ENCODE data around the gene IMMP2L.

The IMMP2L gene

GRCh38 chr7:111147708-111148533, 414.4 kb downstream of the IMMP2L start:
- no peak for TF ChIP-seq CTCF (IDR thresholded peaks at IDR 0.05; ENCODE audit: insufficient read depth, low read length, poor library complexity, severe bottlenecking)
- no peak overlapping the region for H3K4me3 ChIP-seq (replicated peaks; ENCODE audit: low read depth, low read length)
- H3K27me3 ChIP-seq (replicated peaks; ENCODE audit: control insufficient read depth, insufficient read depth, low read length): no peaks in the 10 kb centered on the region
- no peaks in the 10 kb centered on the region for H3K36me3 ChIP-seq (ENCODE audit: control insufficient read depth, insufficient read depth, low read length)
- DNase-seq (ENCODE audit: extremely low read depth, insufficient read length): no peak

- Histone ChIP-seq H3K36me3 (ENCODE audit: control insufficient read depth, insufficient read depth, low read length) (no peaks in the 10 kb centered on the region), H3K27me3 (replicated peaks; ENCODE audit: control insufficient read depth, insufficient read depth, low read length) (no peaks in the 10 kb centered on the region), H3K4me3 (replicated peaks; ENCODE audit: low read depth, low read length) (no peak overlapping the region)
- no peak for TF ChIP-seq CTCF (IDR thresholded peaks at IDR 0.05; ENCODE audit: insufficient read depth, low read length, poor library complexity, severe bottlenecking)
- no peak for DNase-seq (ENCODE audit: extremely low read depth, insufficient read length)
Measured at GRCh38 chr7:111146136-111146535, 416.2 kb downstream of the IMMP2L start.

- TF ChIP-seq CTCF (IDR thresholded peaks at IDR 0.05; ENCODE audit: insufficient read depth, low read length, poor library complexity, severe bottlenecking): no peak
- no peak overlapping the region for H3K4me3 ChIP-seq (replicated peaks; ENCODE audit: low read depth, low read length)
- no peaks in the 10 kb centered on the region for H3K27me3 ChIP-seq (replicated peaks; ENCODE audit: control insufficient read depth, insufficient read depth, low read length)
- H3K36me3 ChIP-seq (ENCODE audit: control insufficient read depth, insufficient read depth, low read length): no peaks in the 10 kb centered on the region
- DNase-seq (ENCODE audit: extremely low read depth, insufficient read length): no peak
Measured at GRCh38 chr7:111145472-111145871, 416.8 kb downstream of the IMMP2L start.

- Histone ChIP-seq H3K4me3 (replicated peaks; ENCODE audit: low read depth, low read length) (no peak overlapping the region), H3K36me3 (ENCODE audit: control insufficient read depth, insufficient read depth, low read length) (no peaks in the 10 kb centered on the region), H3K27me3 (replicated peaks; ENCODE audit: control insufficient read depth, insufficient read depth, low read length) (no peaks in the 10 kb centered on the region)
- no peak for TF ChIP-seq CTCF (IDR thresholded peaks at IDR 0.05; ENCODE audit: insufficient read depth, low read length, poor library complexity, severe bottlenecking)
- no peak for DNase-seq (ENCODE audit: extremely low read depth, insufficient read length)
Measured at GRCh38 chr7:111140091-111140865, 422.0 kb downstream of the IMMP2L start.

DNA sequence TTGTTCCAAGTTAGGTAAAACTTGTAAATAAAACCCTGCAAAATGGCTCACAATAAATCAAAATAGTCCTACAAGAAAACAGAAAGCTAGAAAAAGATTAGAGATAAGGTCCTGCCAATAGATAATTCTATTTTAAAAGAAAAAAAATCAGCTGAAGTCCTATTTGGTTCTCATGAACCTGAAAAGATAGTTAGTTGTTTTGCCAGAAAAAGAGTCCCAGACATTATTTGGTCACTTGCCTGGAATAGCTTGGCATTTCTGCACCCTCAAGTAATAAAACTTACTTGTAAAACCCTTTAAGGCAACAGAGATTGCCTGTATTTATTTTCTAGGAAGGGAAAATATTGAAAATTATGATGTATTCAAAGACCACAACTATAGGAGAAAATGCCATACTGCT, 423.7 kb downstream of the IMMP2L start:
- no peak for TF ChIP-seq CTCF (IDR thresholded peaks at IDR 0.05; ENCODE audit: insufficient read depth, low read length, poor library complexity, severe bottlenecking)
- no peak for DNase-seq (ENCODE audit: extremely low read depth, insufficient read length)
- Histone ChIP-seq H3K36me3 (ENCODE audit: control insufficient read depth, insufficient read depth, low read length) (no peaks in the 10 kb centered on the region), H3K27me3 (replicated peaks; ENCODE audit: control insufficient read depth, insufficient read depth, low read length) (no peaks in the 10 kb centered on the region), H3K4me3 (replicated peaks; ENCODE audit: low read depth, low read length) (no peak overlapping the region)

Data from GM06990 (cell line).